ELF-1 (cell line): Measurements from ENCODE around the gene EIF2B2.
A peak's percentile ranks its signal among the peaks of the same experiment; 100 is the strongest.

Experiments
- DNase-seq: peaks from one replicate; pipeline ENCODE4 v3.0.0-alpha.2; 2016; ENCODE audit warnings: low read depth, low spot score

EIF2B2 gene

GRCh38 chr14:75002392-75003249 is at the start of gene EIF2B2:
TSS of gene EIF2B2 (plus strand) at chr14:75002921. CDS start at chr14:75002991, 70 bp downstream.
- peak; percentile 100 for DNase-seq

DNA sequence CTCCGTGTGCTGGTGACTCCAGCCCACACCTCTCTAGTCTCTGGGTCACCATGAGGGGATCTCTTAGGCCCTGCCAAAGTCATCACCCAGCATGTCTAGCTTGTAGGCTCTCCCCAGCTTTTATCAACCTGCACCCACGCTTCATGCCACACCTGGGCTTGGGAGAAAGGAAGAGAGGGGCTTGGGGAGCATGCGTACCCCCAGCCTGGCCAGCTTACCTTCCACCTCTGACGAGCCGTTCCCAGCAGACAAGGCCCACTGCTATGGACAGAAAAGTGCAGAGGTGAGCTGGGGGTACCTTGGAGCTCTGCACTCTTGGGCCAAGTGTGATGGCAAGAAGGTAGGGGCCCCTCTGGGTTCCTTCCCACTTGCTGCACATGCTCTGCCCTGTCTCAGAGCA is 49.0 kb upstream of the EIF2B2 start:
- DNase-seq = no peak

GRCh38 chr14:74954232-74954946 is 48.3 kb upstream of the EIF2B2 start:
- DNase-seq = peak; percentile 62

DNA sequence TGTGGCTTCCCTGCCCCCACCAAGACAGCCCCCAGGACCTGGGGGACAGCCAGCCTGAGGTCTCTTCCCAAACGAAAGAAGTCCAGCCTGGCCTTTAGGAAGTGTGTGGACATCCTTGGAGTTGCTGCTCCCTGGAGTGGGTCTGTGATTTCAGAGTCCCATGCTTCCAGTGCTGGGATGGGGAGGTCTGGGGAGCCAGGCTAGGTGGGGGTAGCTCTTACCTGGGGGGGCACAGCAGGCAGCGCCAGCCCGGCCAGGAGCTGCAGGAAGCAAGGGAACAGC is 47.8 kb upstream of the EIF2B2 start:
- no peak for DNase-seq

GRCh38 chr14:74955229-74956026 is 47.3 kb upstream of the EIF2B2 start, which contains the start of gene PGF:
TSS of gene PGF (minus strand) at chr14:74955597. CDS start at chr14:74955242, 355 bp downstream.
- DNase-seq = peak; percentile 82

DNA sequence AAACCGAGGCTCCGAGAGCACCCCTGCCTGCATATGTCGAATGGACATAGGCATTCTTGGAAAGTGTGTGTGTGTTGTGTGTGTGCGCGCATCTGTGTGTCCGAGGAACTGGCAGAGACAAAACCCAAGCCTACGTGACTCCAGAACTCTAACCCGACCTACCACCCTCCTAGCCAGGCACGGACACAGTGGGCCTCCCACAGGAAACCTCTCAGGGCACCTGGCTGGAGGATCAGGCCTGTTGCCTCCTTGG is 46.8 kb upstream of the EIF2B2 start:
- no peak for DNase-seq

DNA sequence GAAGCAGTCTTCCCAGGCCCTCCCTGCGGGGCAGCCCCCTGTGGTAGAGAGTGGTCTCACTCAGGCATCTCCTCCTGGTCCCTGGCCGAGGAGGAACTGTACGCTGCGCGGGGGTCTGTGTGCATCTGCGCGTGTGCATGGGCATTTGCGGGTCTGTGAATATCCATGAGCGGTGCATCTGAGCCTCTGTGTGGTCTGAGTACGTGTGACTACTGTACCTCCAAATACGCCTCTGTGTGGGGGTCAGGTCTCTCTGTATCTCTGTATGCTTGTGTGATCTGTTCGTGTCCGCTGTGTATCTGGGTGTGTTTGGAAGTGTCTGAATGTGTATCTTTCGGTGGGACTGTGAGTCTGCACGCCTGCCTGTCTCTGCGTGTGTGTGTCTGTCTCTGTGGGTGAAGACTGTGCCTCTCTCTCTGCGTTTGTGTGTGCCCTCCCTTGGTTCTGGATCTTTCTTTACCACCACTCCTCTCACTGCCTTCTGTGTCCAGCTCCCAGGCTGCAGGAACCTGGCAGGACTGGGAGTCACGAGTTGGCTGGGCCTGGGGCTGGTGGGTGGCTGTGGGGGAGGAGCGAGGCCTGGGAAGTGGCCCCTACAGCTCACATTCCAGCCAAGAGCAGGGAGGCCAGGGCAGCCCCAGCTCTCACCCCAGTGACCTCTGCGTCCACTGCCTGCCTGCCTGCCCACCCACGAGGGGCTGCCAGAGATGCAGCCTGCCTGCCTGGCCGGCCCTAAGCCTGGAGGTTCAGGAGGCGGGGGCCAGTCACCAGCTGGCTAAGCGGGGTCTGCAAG is 46.2 kb upstream of the EIF2B2 start:
- peak; percentile 79 for DNase-seq

GRCh38 chr14:74959596-74960180 is 43.0 kb upstream of the EIF2B2 start:
- DNase-seq = no peak

DNA sequence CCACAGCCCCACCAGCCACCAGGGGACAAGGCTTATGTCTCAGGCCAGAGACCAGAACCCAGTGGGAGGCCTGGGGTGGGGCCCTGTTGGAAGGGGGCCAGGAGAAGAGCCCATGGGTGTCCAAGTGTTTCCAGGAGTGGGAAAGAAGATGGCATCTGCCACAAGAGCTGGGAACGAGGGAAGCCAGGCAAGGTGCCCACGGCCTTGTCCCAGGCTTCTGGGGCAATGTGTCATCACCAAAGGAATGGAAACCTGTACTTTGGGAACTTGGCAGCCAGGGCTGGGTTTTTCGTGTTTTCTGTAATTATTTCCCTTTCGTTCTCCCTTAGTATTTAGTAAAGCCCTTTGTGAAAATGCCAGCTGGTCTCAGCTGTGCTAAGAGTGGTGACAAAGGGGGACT is 42.0 kb upstream of the EIF2B2 start:
- DNase-seq = no peak

GRCh38 chr14:74961238-74961911 is 41.3 kb upstream of the EIF2B2 start:
- no peak for DNase-seq

DNA sequence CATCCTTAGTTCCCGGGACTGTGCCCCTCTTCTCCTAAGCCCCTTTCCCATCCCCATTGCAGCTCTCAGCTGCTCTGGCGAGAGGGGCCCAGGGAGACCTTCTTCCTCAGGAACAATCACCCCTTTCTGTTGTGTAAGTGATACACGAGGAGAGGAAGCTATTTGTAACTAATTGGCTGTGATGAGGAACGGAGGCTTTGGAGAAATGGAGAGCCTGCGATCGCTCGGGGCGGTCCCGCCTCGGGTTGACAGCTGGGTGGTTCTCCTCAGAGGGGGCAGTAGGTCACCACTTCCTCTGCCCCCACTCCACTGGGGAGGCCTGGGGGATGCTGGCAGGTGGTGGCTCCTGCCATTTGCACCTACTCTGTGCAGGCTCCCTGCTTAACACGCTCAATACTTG is 40.7 kb upstream of the EIF2B2 start:
- no peak for DNase-seq

GRCh38 chr14:74962493-74962892 is 40.2 kb upstream of the EIF2B2 start:
- DNase-seq = no peak

DNA sequence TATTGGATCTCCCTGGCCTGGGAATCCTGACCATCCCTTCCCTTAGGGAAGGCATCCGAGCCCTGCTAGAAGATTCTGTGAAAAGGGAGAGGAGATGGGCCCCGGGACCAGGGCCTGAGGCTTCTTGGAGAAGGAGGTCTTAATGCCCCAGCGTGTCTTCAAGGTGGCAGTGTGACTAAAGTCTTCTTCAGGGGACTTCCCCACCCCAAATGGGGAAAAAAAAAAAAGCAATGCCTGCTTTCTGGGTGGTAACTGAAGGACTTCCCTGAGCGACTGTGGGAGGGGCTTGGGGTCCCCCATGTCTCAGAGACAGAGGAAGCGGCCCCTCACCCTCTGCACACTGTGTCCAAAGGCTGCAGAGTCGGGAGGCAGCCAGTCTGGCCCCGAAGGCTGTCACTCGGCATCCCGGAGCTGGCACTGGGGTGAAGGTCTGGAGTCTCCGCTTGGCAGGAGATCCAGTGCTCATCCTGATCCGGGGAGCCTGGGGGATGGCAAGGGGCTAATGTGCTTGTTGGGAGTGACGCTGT is 39.5 kb upstream of the EIF2B2 start:
- no peak for DNase-seq

- DNase-seq = no peak
Measured at GRCh38 chr14:74963705-74964271, 38.9 kb upstream of the EIF2B2 start.

DNA sequence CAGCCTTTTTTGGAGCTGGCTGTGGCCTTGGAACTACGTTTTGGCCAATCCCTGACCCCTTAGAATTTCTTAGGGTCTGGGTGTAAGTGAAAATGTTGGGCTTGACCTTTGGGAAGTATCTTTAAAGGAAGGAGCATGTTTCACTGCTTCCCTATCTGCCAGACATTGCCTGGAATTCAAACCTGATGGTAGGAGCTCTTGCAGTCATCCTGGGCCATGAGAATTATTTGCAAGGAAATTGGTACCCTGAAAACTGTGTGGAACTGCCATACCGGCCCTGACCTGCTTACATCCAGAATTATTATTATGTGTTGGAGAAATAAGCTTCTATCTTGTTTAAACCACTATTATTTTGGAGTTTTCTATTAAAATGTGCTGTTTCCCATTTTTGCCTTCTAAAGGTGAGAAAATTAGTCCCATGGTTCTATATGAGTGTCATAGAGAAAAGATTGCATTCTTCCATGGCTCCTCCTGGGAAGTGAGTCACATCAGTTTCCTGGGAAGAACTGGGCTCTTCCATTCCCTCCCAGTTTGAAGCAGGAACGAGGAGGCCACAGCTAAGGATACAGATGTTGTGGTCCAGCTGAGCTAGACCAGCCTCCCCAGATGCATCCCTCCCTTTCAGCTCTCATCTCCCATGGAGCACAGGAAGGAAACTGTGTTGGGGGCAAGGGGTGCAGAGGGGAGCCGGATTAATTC is 37.8 kb upstream of the EIF2B2 start:
- DNase-seq = no peak

- DNase-seq = no peak
Measured at GRCh38 chr14:74965486-74966153, 37.1 kb upstream of the EIF2B2 start.

GRCh38 chr14:74968811-74969210 is 33.9 kb upstream of the EIF2B2 start:
- DNase-seq = no peak

- DNase-seq = no peak
Measured at GRCh38 chr14:74973003-74973653, 29.6 kb upstream of the EIF2B2 start.
